K562 (cell line): ENCODE measurements around the gene ATP8A1. TPM values are rescaled to one million over a fixed set of nuclear protein-coding genes. Genes with fewer than 3 reads are reported as not detected.

Experiments
- ATAC-seq: fragments of 200-7000 bp; cut with Tn5 transposase; 3 replicates; pipeline ENCODE4 v1.9.1; 2020; ENCODE audit warnings: moderate library complexity
- BruUV-seq: library from RNA; stranded (reverse); fragments of 400-500 nt; replicated peaks from 2 replicates; lab custom pipeline; 2021; lab: Mats Ljungman, UMichigan
- CTCF ChIA-PET: fragments of 300-600 bp; formaldehyde crosslinking; extraction: SDS; loops from one replicate; lab custom pipeline; 2021; ENCODE audit warnings: low intra/inter-chr PET ratio; lab: Yijun Ruan, JAX
- POLR2A ChIA-PET: fragments of 300-600, 350-650 bp; sonication (Branson Sonifier 250); formaldehyde crosslinking; extraction: SDS; loops from one replicate; lab custom pipeline; 2021; ENCODE audit warnings: antibody characterized with exemption, inconsistent platforms; lab: Yijun Ruan, JAX
- DNase-seq, 4 experiments: peaks; one replicate each; pipeline versions ENCODE4 v3.0.0 to v3.0.0-alpha.2; 2011 to 2018; ENCODE audit warnings: low spot score in 3 of 4, mixed read lengths in 3 of 4; ENCODE audit errors: extremely low read depth in 1 of 4
- FAIRE-seq: peaks from 2 replicates; lab custom pipeline; 2011; peaks lifted over from hg19 to GRCh38; lab: Jason Lieb, UNC
- H2AFZ ChIP-seq: 2 replicates; pipeline ENCODE4 v1.6.0; 2011; ENCODE audit warnings: low read depth, low read length, control low read depth, inconsistent platforms
- H3K27ac ChIP-seq: fragments of 200-600 bp; 3 replicates; pipeline ENCODE4 v1.8.0; 2011; ENCODE audit warnings: low read depth, mild to moderate bottlenecking, control low read depth, inconsistent platforms, low read length, moderate library complexity, mixed read lengths; ENCODE audit errors: extremely low read depth
- H3K27me3 ChIP-seq, 2 experiments: fragments of 300-600 bp in 1 of 2; 2 replicates in 1 of 2; 3 replicates in 1 of 2; pipeline versions ENCODE4 v1.6.0 to v1.8.0; 2011; ENCODE audit warnings: inconsistent platforms in 2 of 2, low read length in 2 of 2, mild to moderate bottlenecking in 1 of 2, mixed read lengths in 1 of 2, moderate library complexity in 1 of 2; ENCODE audit not compliant: control insufficient read depth in 2 of 2, insufficient read depth in 2 of 2
- H3K36me3 ChIP-seq: fragments of 300-600 bp; 3 replicates; pipeline ENCODE4 v1.8.0; 2011; ENCODE audit warnings: mild to moderate bottlenecking, low read length, inconsistent platforms; ENCODE audit not compliant: control insufficient read depth, insufficient read depth
- H3K4me1 ChIP-seq, 2 experiments: fragments of 200-600 bp in 1 of 2; replicated peaks in 1 of 2; 2 replicates in 1 of 2; 3 replicates in 1 of 2; pipeline versions ENCODE4 v1.5.1 to v1.8.0; 2011; ENCODE audit warnings: inconsistent platforms in 2 of 2, low read length in 2 of 2, mild to moderate bottlenecking in 1 of 2, mixed read lengths in 1 of 2, moderate library complexity in 1 of 2; ENCODE audit not compliant: control insufficient read depth in 2 of 2, insufficient read depth in 2 of 2
- H3K4me2 ChIP-seq: 2 replicates; pipeline ENCODE4 v1.6.1; 2011; ENCODE audit warnings: low read length, control low read depth, inconsistent platforms, mixed read lengths; ENCODE audit not compliant: insufficient read depth
- H3K4me3 ChIP-seq: fragments of 200-600 bp; sonication (generic), shearing (Covaris generic); 2 replicates; pipeline ENCODE4 v1.5.1; 2016; ENCODE audit warnings: control low read depth, inconsistent platforms
- H3K79me2 ChIP-seq: fragments of 200-600 bp; 3 replicates; pipeline ENCODE4 v1.8.0; 2011; ENCODE audit warnings: low read length, inconsistent platforms; ENCODE audit not compliant: control insufficient read depth, insufficient read depth
- H3K9ac ChIP-seq, 2 experiments: 2 replicates each; pipeline versions ENCODE4 v1.6.0 to v1.6.1; 2011; ENCODE audit warnings: low read depth in 2 of 2, low read length in 2 of 2, control low read depth in 1 of 2, inconsistent platforms in 1 of 2, mild to moderate bottlenecking in 1 of 2, mixed read lengths in 1 of 2; ENCODE audit not compliant: insufficient read depth in 1 of 2
- H3K9me1 ChIP-seq: one replicate; pipeline ENCODE4 v1.6.0; 2011; ENCODE audit warnings: inconsistent platforms, mild to moderate bottlenecking, low read length, moderate library complexity; ENCODE audit not compliant: control insufficient read depth, insufficient read depth
- H3K9me3 ChIP-seq: replicated peaks from 2 replicates; pipeline ENCODE4 v1.5.1; 2011; ENCODE audit warnings: low read depth, low read length, inconsistent platforms; ENCODE audit not compliant: control insufficient read depth, insufficient read depth
- H4K20me1 ChIP-seq: replicated peaks from 2 replicates; pipeline ENCODE4 v1.6.1; 2011; ENCODE audit warnings: low read length, inconsistent platforms, mixed read lengths; ENCODE audit not compliant: control insufficient read depth, insufficient read depth
- E2F3 ChIP-seq: fragments of 250-450 bp; sonication (Bioruptor Pico); IDR thresholded peaks from 2 replicates; pipeline ENCODE4 v1.4.0; 2020; ENCODE audit warnings: mild to moderate bottlenecking
- NCOA4 ChIP-seq: fragments of 450-650 bp; IDR thresholded peaks from 2 replicates; pipeline ENCODE4 v1.6.1; 2018; ENCODE audit warnings: mild to moderate bottlenecking; ENCODE audit not compliant: partially characterized antibody
- NRF1 ChIP-seq, 2 experiments: fragments of 450-650 bp; IDR thresholded peaks in 1 of 2; conservative IDR thresholded peaks in 1 of 2; 2 replicates each; pipeline ENCODE4 v1.6.1; 2014; ENCODE audit warnings: mild to moderate bottlenecking in 2 of 2
- PHF8 ChIP-seq: fragments of 200-600 bp; sonication (generic); IDR thresholded peaks from 2 replicates; pipeline ENCODE4 v1.6.1; 2012; ENCODE audit warnings: mixed run types, mild to moderate bottlenecking, inconsistent platforms, low read length, moderate library complexity, borderline replicate concordance
- TOE1 ChIP-seq, 2 experiments: fragments of 450-650 bp in 1 of 2; sonication (generic) in 1 of 2; formaldehyde crosslinking in 1 of 2; IDR thresholded peaks; 2 replicates each; pipeline versions ENCODE4 v1.7.1 to v1.8.0; 2016 to 2022; ENCODE audit warnings: borderline replicate concordance in 2 of 2, mild to moderate bottlenecking in 2 of 2, antibody characterized with exemption in 1 of 2, inconsistent platforms in 1 of 2, low read depth in 1 of 2, missing genetic modification reagents in 1 of 2, moderate library complexity in 1 of 2
- ZNF586 ChIP-seq: fragments of 450-650 bp; formaldehyde crosslinking; conservative IDR thresholded peaks from 2 replicates; pipeline ENCODE4 v1.4.0; 2020; ENCODE audit warnings: mild to moderate bottlenecking, moderate library complexity
- ZNF717 ChIP-seq: fragments of 250-450 bp; sonication (Bioruptor Pico); IDR thresholded peaks from 2 replicates; pipeline ENCODE4 v1.5.0; 2021
- WGBS: fragments of 100-300 bp; shearing (Covaris generic); methylation state at CpG from one replicate; pipeline ENCODE4 v1.1.6; 2016; ENCODE audit warnings: low coverage, mixed read lengths; ENCODE audit not compliant: insufficient coverage; ENCODE audit errors: missing lambda C conversion rate; 5-methylcytosine and 5-hydroxymethylcytosine counted together
- in situ Hi-C: fragments of 300-500 bp; cut with MboI; formaldehyde crosslinking; loops from 4 replicates; pipeline ENCODE4 v1.15.0; 2018; ENCODE audit warnings: inconsistent platforms, mixed read lengths
- intact Hi-C: fragments of 100-400 bp; cut with micrococcal nuclease; formaldehyde crosslinking; loops from 2 replicates; pipeline ENCODE4 v1.14.2; 2022
- polyA plus RNA-seq, 8 experiments: library from polyadenylated mRNA; depleted of rRNA in 4 of 8; stranded (reverse) in 5 of 8; unstranded in 3 of 8; fragments of >200 nt; fragmentation: Nextera tagmentation in 2 of 8; fragmentation: Illumina TruSeq in 1 of 8; extraction: Ambion mirVana in 2 of 8; extraction: Trizol in 1 of 8; gene quantifications; 2 replicates each; pipeline versions ENCODE4 v1.2.1 to v1.2.3, GENCODE V29; 2011 to 2014; ENCODE audit warnings: inconsistent platforms in 1 of 8, missing spikeins in 1 of 8
- total RNA-seq, 7 experiments: library from RNA; depleted of rRNA in 6 of 7; stranded (reverse); fragments of >200 nt in 6 of 7; fragmentation: Illumina TruSeq in 2 of 7; extraction: Trizol in 2 of 7; gene quantifications; 2 replicates each; pipeline versions ENCODE4 v1.2.1 to v1.2.3, GENCODE V29; 2011 to 2021; ENCODE audit warnings: low replicate concordance in 1 of 7

The ATP8A1 gene
- total and polyA plus RNA-seq, 9 of the 15 experiments (the other 6 are each of a cell fraction or from before 2014, with no cell fraction given) = 0.05 to 0.29 (median 0.07) TPM; not detected in 2

DNA sequence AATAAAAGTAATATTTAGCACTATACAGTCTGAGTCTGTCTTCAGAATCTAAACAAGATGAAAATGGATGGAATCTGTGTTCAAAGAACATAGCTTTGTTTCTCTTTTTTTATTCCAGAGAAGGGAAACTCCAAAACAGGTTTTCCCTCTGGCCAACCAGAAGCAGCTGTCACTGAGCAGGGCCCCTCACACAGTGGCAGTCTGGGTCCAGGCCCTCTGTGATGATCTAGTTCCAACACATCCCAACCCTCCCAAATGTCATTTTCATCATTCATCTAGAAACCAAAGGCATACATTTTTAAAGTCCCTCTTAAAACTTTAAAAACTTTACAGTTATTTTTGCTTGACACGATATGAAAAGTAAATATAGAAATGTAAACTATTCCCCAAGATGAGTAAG lies 70.1 kb downstream of the ATP8A1 start:
- ATAC-seq = no peak
- Histone ChIP-seq H2AFZ (no peak overlapping the region), H3K9ac (no peak overlapping the region), H3K9me1 (no peaks in the 10 kb centered on the region), H4K20me1 (no peaks in the 10 kb centered on the region), H3K27ac (no peak overlapping the region), H3K79me2 (no peaks in the 10 kb centered on the region), H3K4me3 (no peak overlapping the region), H3K4me1 (no peaks in the 10 kb centered on the region), H3K36me3 (no peaks in the 10 kb centered on the region), H3K27me3 (no peaks in the 10 kb centered on the region), H3K9me3 (no peaks in the 10 kb centered on the region), H3K4me2 (no peak overlapping the region)
- no TSS peak for BruUV-seq
- no peak for FAIRE-seq
- in situ Hi-C loops (no loop called here), intact Hi-C loops (no loop called here)
- no peak for TF ChIP-seq ZNF586 (CRISPR knock-in tag)
- no peak for DNase-seq
- 0% methylated on average over 1 of the region's 1 CpG for WGBS
- CTCF ChIA-PET = no interaction called here
- POLR2A ChIA-PET = no interaction called here

DNA sequence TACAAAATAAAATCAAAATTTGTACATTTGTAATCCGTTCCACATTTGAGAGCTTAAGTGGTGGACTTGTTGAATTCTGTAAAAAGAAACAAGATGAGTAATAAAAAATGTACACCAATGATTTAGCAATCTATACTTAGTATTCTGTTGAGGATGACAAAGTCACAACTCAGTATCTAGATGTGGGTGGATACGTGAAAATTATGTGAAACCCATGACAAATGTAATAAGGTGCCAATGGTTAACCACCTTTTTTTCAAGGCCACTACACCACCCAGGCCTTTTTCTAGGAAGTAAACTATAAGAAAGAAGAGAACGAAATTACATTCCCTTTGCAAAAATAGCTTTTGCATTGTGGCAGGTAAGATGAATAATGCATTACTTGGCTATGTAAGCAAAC lies 77.0 kb downstream of the ATP8A1 start:
- POLR2A ChIA-PET = no interaction called here
- in situ Hi-C loops (no loop called here), intact Hi-C loops (no loop called here)
- H3K4me2 ChIP-seq = no peak overlapping the region
- no TSS peak for BruUV-seq
- DNase-seq (no peak), FAIRE-seq (no peak), ATAC-seq (no peak)
- H4K20me1 ChIP-seq = no peaks in the 10 kb centered on the region
- no peaks in the 10 kb centered on the region for H3K79me2 ChIP-seq
- 0% methylated on average over 3 of the region's 3 CpGs for WGBS
- no peaks in the 10 kb centered on the region for H3K9me3 ChIP-seq
- TF ChIP-seq TOE1 (IDR thresholded peaks at IDR 0.05; ENCODE audit: borderline replicate concordance) (no peak), TOE1 (CRISPR knock-in tag; IDR thresholded peaks at IDR 0.05; ENCODE audit: borderline replicate concordance, low read depth) (no peak), NCOA4 (no peak), E2F3 (no peak), ZNF717 (CRISPR knock-in tag) (no peak), PHF8 (no peak), NRF1 (conservative IDR thresholded peaks at IDR 0.05 in 1 of 2, IDR thresholded peaks at IDR 0.05 in 1 of 2) (no peak)
- H3K27ac ChIP-seq = no peak overlapping the region
- H3K9me1 ChIP-seq = no peaks in the 10 kb centered on the region
- no peaks in the 10 kb centered on the region for H3K27me3 ChIP-seq
- H3K9ac ChIP-seq = no peak overlapping the region
- no peak overlapping the region for H2AFZ ChIP-seq
- H3K4me3 ChIP-seq = no peak overlapping the region
- no peaks in the 10 kb centered on the region for H3K4me1 ChIP-seq
- CTCF ChIA-PET = no interaction called here
- no peaks in the 10 kb centered on the region for H3K36me3 ChIP-seq
